Stimulated activated CD4-positive, alpha-beta T cell treated with anti-CD3 and anti-CD28 coated beads, Interleukin-15, amount 100 ng/mL, for 1 hour (primary cell): ENCODE data around the gene TXNDC12.
"Not testable (repeated sequence)": the region's sequence is repeated elsewhere in the genome, so short reads cannot be mapped to it uniquely, and the experiment has no call there.

Experiments used
- DNase-seq, 2 donors: peaks; one replicate each; pipeline ENCODE4 v3.0.0-alpha.2; 2020; ENCODE audit warnings: low read depth in 1 of 2, low spot score in 1 of 2

Gene TXNDC12

DNA sequence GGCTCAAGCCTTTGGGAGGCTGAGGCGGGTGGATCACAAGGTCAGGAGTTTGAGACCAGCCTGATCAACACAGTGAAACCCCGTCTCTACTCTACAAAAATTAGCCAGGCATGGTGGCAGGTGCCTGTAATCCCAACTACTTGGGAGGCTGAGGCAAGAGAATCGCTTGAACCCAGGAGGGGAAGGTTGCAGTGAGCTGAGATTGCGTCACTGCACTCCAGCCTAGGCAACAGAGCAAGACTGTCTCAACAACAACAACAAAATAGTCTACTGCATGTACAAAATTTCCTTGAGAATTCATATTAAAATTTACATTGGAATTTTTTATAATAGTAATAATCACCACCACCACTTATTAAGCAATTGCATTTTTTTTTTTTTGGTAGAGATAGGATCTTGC, 5.7 kb downstream of the TXNDC12 start:
- DNase-seq: not testable (repeated sequence)

DNA sequence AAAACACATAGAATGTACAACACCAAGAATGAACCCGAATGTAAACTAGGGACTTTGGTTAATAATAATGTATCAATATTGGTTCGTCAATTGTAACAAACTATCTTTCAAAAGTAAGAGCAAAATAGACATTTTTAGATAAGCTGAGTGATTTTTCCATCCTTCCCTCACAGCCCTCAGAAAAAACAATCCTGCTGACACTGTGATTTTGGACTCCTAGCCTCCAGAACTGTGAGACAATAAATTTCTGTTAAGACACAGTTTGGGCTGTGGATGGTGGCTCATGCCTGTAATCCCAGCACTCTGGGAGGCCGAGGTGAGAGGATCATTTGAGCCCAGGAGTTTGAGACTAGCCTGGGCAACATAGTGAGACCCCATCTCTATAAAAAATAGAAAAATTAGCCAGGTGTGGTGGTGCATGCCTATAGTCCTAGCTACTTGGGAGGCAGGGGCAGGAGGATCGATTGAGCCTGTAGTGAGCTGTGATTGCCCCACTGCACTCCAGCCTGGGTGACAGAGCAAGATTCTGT, 9.3 kb downstream of the TXNDC12 start:
- not testable (repeated sequence) for DNase-seq

DNA sequence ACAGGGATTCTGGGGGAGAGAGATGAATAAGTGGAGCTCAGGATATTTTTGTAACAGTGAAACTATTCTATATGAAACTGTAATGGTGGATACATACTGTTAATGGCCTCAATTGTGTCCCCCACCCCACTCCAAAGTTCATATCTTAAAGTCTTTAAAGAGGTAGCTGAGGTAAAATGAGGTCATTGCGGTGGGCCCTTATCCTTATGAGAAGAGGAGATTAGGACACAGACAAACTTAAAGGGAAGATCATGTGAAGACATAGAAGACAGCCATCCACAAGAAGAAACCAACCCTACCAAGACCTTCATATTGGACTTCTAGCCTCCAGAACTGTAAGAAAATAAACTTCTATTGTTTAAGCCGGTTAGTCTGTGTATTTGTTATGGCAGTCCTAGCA, 9.8 kb downstream of the TXNDC12 start:
- no peak for DNase-seq

DNA sequence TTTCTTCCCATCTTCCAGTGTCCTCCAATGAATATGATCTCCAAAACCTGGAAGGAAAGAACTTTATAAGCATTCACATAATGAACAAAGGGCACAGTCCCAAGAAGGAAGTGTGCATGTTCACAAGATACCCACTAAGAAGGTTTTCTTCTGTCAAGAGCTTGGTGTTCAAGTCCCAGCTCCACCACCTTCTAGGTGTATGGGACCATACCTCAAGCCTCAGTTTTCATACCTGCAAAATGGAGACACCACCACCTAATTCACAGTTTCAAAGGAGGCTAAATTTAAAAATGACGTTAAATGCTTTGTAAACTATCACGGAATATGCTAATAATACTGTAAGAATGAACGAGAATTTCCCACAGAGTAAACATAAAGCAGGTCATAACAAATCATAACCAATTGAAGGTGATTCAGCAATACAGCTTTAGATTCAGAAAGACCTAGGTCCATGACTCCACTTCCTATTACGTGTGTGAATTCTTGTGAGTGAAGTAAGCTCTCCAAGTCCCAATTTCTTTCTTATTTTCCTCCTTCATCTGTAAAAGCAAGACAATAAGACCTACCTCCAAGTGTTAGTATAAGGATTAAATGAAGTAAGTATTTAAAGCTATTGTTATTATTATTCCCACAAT, 13.3 kb downstream of the TXNDC12 start:
- no peak for DNase-seq

DNA sequence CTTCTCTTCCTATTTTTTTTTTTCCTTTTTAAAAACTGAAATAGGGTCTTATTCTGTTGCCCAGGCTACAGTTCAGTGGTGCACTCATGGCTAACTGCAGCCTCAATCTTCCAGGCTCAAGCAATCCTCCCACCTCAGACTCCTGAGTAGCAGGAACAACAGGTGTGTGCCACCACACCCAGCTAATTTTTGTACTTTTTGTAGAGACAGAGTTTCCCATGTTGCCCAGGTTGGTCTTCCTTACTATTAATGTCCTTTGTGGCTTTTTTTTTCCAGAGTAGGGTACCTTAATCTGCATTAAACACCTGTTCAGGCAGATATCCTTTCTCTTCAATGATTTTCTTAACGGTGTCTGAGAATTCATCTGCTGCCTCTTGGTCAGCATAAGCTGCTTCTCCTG, 17.1 kb downstream of the TXNDC12 start:
- no peak for DNase-seq

DNA sequence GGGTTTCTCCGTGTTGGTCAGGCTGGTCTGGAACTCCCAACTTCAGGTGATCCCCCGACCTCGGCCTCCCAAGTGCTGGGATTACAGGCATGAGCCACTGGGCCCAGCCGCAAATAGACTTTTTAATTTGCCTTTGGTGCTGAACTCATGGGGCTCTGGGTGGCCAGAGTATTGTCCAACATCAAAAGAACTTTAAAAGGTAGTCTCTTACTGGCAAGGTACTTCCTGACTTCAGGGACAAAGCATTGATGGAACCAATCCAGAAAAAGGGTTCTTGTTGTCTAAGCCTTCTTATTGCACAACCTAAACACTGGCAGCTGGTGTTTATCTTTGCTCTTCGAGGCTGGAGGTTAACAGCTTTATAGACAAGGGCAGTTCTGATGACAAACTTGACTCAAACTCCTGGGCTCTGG, 17.6 kb downstream of the TXNDC12 start:
- no peak for DNase-seq

DNA sequence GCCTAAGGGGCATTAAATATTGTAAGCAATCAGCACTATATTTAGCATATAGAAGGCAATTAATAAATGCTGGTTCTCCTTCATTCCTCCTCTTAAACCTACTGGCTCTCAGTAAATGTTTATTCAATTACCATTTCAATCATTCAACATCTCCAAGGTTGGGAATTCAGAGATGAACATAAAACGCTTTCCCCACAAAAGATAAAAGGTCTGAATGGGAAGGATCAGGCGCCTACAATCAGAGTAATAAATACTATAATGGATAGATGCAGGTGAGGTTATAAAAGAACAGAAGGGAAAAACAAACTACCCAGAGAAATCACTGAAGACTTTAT, 21.0 kb downstream of the TXNDC12 start:
- DNase-seq: no peak

DNA sequence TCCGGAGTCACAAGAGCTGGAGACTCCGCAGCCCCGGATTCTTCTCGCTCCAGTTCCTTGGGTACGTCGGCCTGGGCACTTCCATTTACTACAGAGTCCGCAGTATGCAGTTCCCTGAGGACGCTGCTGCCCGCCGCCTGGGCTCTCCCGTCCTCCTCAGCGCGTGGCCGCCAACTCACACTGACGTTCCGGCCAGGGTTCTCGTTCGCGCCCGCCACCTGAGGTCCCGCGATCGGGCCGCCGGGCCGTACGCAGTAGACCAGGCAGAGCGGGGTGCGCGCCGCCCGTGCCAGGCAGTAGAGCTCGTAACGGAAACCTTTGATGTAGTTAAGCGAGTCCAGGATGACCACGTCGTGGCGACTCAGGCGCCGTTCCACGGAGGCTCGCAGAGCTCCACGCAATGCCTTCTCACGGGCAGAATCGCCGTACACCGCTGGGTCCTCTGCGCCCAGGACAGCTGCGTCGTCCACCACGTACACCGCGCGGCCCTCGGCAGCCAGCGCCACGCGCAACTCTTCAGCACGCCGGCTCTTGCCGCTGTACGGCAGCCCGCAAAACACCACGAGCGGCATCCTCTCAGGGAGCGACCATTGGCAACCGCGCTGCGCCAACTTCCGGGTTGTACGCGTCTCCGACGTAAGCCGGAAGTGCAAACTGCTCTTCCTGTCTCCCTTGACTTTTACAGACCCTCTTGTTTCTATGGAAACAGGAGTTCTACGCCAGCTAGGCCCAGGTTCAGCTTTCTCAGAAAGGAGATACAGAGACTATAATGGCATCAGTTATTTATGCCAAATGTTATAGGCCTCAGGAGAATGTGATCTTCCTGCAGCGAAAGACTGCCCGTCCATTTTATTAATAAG, 21.6 kb downstream of the TXNDC12 start, which contains the start of gene KTI12:
KTI12 (minus strand) TSS at position 621 of the 860 bp plus-strand sequence; CDS start at position 572, 49 bp downstream.
- DNase-seq: peak; percentile 65 to 71

DNA sequence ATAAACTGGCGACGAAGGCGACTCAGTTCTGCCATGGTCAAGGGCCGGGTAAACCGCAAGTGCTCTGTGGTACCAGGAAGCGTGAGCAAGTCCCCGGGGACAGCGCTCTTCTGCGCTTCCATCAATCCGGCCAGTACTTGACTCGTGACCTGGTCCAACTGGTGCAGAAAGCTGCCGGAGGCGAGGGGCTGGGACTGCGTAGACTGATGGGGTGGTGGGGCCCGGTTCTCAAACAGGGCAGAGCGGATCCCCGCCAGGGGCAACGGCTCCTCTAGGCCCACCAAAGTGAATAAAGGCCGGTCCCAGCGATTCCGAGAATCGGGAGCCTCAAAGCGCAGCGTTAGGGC, 22.2 kb downstream of the TXNDC12 start:
- DNase-seq: no peak

DNA sequence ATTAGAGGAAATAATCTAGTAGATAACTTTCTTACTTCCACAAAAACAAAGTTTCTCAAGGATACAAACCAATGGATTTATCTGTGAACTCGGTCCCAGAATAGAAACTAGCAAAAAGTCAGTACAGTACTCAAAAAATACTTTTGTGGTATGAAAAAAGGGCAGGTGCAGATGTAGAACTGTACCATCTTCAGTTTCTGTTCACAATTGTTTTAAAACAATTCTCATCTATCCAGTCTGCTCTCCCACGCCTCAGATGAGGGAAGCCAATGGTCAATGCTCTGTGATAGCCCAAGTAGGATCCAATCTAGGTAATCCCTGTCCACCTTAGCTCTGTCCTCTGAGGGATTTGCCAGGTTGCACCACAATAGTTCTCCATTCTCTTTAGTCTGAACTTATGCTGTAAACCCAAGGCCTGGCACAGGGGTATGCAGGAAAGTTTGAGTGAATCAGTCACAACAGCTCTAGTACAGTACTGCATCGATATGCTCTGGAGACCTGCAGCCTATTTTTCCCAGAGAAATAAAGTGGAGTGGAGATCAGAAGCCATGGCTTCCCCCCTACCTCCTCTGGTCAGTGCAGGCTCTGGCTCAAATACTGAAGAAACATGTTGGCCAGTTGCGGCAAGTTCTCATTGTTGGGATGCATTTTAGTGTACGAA, 22.7 kb downstream of the TXNDC12 start:
- no peak for DNase-seq

DNA sequence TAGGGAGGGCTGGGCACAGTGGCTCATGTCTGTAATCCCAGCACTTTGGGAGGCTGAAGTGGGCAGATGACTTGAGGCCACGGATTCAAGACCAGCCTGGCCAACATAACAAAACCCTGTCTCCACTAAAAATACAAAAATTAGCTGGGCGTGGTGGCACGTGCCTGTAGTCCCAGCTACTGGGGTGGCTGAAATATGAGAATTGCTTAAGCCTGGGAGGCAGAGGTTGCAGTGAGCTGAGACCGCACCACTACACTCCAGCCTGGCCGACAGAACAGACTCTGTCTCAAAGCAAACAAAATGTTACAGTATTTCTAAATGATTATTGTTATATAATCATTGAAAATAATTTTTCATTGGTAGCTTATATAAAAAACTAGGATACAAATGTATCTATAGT, 26.2 kb downstream of the TXNDC12 start:
- not testable (repeated sequence) for DNase-seq

DNA sequence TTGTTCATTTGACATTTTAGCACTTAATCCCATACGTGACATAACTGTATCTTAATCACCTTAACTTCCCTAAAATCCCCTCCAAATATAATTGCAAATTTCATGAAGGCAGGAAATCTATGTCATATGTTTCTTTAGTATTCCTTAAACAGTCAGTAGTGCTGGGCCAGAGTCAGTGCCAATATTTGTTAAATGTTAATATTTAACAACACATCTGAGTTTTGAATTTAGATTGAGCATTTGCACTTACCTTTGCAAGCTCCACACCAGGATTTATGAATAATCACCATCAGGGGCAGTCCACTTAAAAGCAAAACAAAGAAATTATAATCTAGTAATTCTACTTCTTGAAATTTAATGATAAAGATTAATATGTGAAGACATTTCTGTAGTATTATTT, 26.7 kb downstream of the TXNDC12 start:
- no peak for DNase-seq

DNA sequence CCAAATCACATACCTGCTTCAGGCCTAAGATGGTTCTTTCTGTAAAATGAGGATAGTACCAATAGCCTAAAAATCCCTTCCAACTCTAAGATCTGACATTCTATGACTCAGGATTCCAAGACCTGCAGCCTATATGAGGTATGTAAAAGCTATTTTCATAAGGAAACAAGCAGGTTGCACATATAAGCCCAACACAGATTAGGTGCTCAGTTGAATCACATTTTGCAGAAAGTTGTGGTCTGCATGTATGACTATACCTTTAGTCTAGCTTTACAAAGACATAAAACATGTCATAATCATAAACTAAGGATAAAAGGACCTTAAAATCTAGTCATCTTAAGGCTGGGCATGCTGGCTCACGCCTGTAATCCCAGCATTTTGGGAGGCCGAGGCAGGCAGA, 28.7 kb downstream of the TXNDC12 start:
- DNase-seq: no peak

DNA sequence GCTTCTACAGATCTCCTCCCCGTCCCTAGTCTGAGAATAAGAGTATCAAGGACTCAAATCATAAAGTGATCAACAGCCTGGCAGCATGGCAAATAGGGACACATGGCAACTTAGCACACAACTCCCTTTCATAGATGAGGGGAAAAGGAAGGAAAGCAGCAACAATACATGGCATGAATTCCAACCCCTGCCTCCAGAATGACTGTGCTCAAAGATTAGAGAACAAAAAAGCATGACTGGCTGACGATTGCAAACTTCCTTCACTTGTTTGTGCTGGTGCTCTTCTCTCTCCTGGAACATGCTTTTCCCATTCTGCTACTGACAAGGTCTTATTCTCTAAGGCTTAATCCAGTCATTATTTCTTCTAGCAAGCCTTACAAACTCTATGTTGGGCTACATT, 32.9 kb downstream of the TXNDC12 start:
- no peak for DNase-seq

DNA sequence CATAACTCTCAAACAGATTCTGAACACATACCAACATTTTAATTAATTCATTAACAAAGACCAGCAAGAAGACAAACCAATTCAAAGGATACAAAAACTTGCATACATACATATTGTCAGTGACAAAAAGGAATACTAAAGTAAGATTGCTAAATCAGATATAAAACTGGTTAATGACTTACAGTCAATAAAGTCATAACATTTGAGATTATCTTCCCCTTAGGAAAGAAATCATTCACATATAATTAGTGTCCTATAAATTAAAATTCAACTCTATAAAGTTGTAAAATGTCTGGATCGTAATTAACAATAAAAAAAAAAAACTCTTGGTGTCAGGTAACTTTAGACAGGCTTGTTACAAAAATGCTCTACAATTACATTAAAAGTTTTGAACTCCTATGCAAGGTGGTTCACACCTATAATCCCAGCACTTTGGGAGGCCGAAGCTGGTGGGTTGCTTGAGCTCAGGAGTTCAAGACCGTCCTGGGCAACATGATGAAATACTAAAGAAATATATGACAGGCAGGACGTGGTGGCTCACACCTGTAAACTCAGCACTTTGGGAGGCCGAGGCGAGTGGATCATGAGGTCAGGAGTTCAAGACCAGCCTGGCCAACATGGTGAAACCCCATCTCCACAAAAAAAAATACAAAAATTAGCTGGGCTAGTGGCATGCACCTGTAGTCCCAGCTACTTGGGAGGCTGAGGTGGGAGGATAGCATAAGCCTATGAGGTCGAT, 46.8 kb downstream of the TXNDC12 start:
- DNase-seq: no peak

DNA sequence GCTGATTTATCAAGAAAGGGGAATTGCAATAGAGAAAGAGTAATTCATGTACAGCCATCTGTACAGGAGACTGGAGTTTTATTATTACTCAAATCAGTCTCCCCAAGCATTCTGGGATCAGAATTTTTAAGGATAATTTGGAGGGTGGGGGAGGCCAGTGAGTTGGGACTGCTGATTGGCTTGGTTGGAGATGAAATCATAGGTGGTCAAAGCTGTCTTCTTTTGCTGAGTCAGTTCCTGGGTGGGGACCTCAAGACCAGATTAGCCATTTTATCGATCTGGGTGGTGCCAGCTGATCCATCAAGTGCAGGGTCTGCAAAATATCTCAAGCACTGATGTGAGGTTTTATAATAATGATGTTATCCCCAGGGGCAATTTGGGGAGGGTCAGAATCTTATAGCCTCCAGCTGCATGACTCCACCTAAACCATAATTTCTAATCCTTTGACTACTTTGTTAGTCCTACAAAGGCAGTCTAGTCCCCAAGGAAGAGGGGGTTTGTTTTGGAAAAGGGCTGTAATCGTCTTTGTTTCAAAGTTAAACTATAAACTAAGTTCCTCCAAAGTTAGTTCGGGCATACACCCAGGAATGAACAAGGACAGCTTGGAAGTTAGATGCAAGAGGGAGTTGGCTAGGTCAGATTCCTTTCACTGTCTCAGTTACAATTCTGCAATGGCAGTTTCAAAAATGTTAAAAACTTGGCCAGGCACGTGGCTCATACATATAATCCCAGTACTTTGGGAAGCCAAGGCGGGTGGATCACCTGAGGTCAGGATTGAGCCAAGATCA, 47.6 kb downstream of the TXNDC12 start:
- no peak for DNase-seq

DNA sequence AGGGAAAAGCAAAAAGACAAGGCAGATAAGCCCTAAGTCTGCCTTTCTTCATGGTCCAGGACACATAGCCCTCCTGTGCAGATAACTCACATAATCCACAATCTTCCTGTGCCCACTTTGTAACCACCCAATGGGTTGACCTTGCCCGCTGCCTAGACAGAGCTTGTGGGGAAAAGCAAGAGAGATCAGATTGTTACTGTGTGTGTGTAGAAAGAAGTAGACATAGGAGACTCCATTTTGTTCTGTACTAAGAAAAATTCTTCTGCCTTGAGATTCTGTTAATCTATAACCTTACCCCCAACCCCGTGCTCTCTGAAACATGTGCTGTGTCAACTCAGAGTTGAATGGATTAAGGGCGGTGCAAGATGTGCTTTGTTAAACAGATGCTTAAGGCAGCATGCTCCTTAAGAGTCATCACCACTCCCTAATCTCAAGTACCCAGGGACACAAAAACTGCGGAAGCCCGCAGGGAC, 48.9 kb downstream of the TXNDC12 start:
- DNase-seq: not testable (repeated sequence)

DNA sequence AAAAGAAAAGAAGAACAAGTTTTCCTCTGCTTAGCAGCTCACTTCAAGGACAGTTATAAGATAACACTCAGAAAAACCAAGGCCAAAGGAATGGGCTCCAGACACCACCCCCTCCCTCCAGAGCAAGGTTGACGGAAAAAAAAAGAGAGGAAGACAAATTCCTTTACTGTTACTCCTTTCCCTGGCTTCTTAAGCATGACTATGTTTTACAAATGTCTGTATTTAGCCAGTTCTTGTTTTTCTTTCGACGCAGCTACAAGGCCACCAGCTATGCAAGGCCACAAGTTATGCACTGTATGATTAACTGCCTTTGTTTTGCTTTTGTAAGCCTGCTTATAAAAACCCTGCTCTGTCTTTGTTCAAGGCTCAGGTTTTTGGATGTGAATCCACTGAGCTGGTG, 49.4 kb downstream of the TXNDC12 start:
- not testable (repeated sequence) for DNase-seq

DNA sequence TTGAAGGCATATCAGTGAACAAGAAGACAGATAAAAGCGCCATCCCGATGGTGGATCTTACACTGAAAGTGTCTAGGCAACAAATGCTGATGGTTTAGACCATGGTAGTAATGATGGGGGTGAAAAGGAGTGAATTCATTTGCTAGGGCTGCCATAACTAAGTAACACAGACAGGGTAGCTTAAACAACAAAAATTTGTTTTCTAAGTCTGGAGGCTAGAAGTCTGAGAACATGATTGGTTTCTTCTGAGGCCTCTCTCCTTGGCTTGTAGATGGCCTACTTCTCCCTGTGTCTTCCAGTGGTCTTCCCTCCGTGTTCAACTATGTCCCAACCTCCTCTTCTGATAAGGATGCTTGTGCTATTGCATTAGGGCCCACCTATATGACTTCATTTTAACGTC, 51.1 kb downstream of the TXNDC12 start:
- no peak for DNase-seq
